Stimulated activated CD8-positive, alpha-beta memory T cell treated with anti-CD3 and anti-CD28 coated beads, Interleukin-15, amount 100 ng/mL, for 24 hours (primary cell): ENCODE measurements around the gene RHOXF2.
"Not testable (repeated sequence)": the region's sequence is repeated elsewhere in the genome, so short reads cannot be mapped to it uniquely, and the experiment has no call there.

Experiments used
- DNase-seq: peaks from one replicate; pipeline ENCODE4 v3.0.0-alpha.2; 2020; ENCODE audit warnings: low read depth

Gene RHOXF2

DNA sequence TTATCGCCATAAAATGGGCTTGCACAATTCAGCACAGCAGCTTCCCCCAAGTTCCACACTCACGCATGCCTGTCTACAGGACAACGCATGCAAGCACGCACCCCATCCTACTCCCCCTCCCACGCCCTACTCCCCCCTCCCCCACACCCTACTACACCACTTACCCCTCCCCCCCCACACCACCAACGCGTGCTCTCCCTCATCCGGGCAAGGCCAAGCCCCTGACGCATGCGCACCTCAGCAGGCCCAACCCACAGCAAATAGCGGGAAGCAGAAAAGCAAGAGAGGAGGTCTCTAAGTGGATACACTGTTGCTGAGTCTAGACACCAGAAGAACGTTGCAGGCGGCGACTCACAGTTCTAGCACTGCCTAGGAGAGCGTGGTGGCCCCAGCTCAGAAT is at the start of gene RHOXF2:
Gene RHOXF2 (plus strand): TSS at position 301 of the 400 bp plus-strand sequence. CDS start 138 bp downstream, outside the sequence.
- not testable (repeated sequence) for DNase-seq

- no peak for DNase-seq
These were observed 49.0 kb upstream of the RHOXF2 start for GRCh38 chrX:120109378-120109777.

GRCh38 chrX:120111611-120112010 is 46.8 kb upstream of the RHOXF2 start:
- no peak for DNase-seq

GRCh38 chrX:120115438-120115963 is 42.9 kb upstream of the RHOXF2 start, which contains the start of gene RHOXF1:
Gene RHOXF1, minus strand, starts transcription at chrX:120115913. Its CDS starts 51 bp downstream, at chrX:120115862.
- DNase-seq = no peak

DNA sequence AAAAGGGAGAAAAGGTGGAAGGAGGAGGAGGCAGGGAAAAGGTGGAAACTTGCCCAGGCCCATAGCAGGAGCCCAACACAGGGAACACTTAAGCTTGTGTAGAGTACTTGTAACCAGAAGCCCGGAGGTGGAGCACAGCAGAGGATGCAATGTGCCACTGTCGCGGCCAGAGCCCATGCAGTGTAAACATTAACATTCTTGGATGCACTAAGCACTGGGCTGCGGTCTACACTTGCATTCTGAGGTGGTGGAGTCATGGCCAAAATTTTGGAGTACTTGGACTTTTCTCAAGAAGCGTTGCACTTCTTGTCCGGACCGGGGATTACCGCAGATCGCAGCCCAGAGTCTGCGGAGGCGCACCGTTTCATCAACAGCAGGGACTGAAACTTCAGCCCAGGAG is 38.2 kb upstream of the RHOXF2 start:
- DNase-seq = no peak

DNA sequence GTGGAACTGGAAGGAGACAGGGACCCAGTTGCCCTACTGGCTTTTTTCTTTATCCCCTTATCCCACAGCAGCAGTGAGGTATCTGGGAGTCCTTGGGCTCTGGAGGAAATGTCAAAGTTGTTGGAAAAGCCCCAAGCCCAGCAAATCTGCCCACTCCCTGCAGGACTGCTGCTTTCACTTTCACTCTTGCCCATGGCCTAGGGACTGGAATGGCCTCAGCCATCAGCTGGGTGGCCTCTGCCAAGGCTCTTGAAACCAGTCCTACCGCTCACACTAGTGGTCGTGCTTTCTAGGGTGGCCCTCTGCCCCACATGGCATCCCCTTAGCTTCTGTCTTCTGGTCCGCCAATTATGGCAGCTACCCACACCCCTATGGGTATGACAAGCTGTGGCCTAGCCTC is 33.0 kb upstream of the RHOXF2 start:
- no peak for DNase-seq

GRCh38 chrX:120128306-120128846 is 30.0 kb upstream of the RHOXF2 start:
- DNase-seq = not testable (repeated sequence)

DNA sequence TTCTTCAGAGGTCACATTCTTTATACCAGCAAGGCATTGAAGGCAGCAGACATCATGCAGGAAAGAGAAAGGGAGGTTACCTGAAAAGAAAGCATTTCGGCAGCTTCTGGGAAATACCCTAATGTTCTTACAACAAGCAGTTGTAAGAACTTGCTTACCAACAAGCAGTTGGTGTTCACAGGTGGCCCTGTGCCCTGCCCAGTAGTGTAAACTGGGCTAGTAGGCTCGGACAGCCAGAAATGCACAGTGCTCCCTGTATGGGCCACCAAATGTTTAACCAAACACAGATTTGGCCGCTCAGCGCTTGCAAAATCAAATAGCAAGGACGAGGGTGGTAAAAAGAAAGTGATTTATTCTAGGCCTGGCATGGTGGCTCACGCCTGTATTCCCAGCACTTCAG is 22.3 kb upstream of the RHOXF2 start:
- no peak for DNase-seq

DNA sequence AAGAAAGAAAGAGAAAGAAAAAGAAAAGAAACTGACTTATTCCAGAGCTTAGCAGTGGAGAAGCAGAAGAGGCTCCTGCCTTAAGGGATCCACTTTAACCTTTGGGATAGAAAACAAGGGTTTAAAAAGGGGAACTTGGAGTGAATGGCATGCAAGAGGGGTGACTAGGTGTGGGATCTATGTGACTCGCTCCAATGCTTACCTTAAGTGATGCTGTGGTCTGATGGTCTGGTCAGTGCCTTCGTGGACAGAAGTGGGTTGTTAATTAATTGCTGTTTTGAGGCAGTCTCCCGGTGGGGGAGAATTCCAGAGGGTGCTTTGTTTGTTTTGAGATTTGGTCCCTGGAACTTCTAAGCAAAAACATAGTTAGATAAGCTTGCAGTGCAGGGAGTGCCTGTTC is 21.6 kb upstream of the RHOXF2 start:
- no peak for DNase-seq

DNA sequence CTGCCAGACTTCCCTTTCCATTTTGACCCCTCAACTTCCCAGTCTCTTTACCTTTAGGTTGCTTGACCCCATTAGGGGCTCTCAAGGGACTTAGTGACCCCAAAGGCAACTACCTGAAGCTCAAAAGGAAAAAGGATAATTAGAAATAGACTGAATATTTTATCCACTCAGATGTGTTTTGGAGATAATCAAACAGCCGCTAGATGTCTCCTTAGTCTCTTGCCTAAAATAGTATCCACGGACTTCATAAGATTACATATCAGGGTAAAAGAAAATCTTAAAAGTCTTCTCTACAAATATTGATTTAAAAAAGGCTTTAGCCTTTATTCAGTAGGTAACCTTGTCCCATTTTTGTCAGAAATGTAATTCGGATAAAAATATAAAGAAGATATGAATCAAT is 21.0 kb upstream of the RHOXF2 start:
- DNase-seq = no peak

GRCh38 chrX:120140293-120140981 is 18.0 kb upstream of the RHOXF2 start:
- no peak for DNase-seq

DNA sequence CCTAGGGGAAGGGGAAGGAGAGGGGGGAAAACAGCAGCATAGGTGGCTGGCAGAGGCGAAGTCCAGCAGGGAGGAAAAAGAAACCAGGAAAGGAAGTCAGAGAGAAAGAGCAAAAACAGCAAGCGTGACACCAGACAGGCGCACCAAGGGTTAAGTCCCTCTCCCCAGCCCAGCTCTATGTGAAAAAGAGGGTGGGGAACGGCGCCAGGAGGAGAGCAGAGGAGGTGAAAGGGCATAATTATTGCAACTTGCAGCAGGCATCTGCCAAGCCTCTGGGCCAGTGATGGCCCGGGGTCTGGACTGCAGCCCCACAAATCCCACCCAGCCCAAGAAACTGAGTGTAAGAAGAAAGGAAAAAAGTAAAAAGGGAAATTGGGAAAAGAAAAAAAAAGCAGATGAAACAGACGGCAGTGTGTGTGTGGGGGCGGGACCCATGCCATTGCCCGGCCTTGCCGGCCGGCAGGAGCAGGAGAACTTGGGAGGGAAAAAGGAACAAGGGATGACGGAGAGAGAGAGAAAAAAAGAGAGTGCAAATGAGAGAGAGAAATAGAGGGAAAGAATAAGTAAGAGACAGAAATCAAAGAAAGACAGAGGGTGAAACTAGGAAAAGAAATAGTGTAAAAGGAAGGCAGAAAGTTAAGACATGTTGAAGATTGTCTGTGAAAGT is 14.1 kb upstream of the RHOXF2 start:
- DNase-seq = no peak

- DNase-seq = no peak
These were observed 13.0 kb upstream of the RHOXF2 start for GRCh38 chrX:120145295-120145925.

- DNase-seq = not testable (repeated sequence)
These were observed 12.1 kb upstream of the RHOXF2 start for GRCh38 chrX:120146323-120146722.

DNA sequence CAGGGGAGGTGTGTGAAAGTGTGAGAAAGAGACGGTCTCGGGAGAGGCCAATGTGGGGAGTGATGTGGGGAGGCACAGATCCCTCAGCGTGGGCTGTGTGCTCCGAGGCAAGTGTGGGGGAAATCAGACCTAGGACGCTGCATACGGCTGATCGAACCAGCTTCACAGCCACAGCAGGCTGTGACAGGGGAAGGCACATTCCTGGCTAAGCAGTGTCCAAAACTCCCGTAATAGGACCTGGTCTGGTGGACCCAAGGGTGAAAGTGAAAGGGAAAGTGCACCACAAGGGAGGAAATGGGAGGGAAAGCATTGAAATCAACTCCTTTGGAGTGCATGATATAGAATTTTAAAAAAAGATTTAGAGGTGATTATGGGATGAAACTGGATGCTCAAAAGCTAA is 10.9 kb upstream of the RHOXF2 start:
- no peak for DNase-seq

DNA sequence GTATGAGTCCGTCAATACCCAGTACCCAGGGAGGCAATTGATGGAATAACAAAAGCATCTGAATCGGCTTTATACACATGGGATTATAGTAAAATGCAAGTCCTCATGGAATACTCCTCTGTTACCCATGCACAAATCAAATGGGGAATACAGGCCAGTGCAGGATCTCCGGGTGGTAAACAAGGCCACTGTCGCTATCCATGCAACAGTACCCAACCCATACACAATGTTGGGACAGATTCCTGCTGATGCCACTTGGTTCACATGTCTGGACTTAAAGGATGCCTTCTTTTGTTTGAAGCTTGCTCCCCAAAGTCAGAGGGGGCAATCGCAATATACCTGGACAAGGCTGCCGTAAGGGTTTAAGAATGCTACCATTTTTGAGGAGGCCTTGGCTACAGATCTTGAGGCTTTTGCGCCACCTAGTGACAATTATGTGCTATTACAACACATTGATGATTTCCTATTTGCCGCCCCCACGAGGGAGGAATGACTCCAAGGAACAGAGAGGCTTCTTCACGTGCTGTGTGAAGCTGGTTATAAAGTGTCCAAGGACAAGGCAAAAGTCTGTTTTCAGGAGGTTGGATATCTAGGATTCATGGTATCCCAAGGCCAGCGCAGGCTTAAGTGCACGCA is 8.2 kb upstream of the RHOXF2 start:
- DNase-seq = not testable (repeated sequence)

DNA sequence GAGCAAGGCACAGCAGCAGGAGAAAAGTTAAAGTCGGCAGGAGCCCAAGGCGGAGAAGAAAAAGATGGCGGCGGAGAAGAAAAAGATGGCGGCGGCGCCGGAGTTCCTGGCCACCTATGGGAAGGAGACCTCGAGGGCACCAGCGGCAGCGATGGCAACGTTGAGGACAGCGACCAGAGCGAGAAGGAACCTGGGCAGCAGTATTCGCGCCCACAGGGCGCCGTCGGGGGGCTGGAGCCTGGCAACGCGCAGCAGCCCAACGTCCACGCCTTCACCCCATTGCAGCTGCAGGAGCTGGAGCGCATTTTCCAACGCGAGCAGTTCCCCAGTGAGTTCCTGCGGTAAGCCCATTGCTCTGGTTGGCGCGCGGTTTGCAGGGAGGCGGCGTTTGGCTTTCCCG is 673 bp downstream of the RHOXF2 start:
- DNase-seq = not testable (repeated sequence)

- not testable (repeated sequence) for DNase-seq
These were observed 34.8 kb downstream of the RHOXF2 start for GRCh38 chrX:120193254-120193653.

- not testable (repeated sequence) for DNase-seq
These were observed 35.3 kb downstream of the RHOXF2 start for GRCh38 chrX:120193720-120194119.

- DNase-seq = not testable (repeated sequence)
These were observed 37.4 kb downstream of the RHOXF2 start for GRCh38 chrX:120195786-120196185.

DNA sequence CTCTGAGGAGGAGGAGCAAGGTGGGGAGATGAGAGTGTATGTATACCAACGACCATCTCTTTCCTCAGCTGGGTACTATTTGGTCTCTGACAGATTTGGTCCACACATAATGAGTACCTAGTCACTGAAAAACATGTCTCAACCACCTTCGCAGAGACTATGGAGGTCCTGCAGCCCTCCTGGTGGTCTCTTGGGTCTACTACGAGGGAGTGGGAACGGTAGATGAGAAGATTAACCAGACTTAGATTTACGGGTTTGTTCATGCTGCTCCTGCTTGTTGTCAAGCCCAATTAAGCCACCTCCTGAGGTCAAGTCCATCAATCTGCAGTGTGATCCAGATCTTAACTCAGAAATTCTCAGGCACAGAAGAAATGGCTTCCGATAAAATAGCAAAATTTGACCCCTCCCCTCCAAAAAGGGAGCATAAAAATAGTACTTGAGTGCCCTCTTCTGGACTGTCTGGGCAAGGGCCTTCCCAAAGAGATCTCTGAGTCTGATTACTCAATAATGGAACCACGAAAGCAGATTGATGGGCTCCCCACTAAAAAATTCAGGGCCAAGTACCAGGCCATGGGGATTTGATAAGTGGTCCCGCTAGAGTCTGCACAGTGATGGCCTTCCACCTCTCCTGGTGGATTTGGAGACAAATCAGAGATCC is 38.3 kb downstream of the RHOXF2 start:
- not testable (repeated sequence) for DNase-seq
